WERI-Rb-1 (cell line): ENCODE results near the gene SUN1.

ENCODE experiments used
- DNase-seq: peaks from one replicate; pipeline ENCODE4 v3.0.0-alpha.2; 2020
- H3K27ac ChIP-seq: fragments of 250-450 bp; sonication (Bioruptor Pico); 2 replicates; pipeline ENCODE4 v1.5.1; 2020; ENCODE audit warnings: mild to moderate bottlenecking, moderate library complexity
- H3K27me3 ChIP-seq: fragments of 250-450 bp; sonication (Bioruptor Pico); 2 replicates; pipeline ENCODE4 v1.5.1; 2021; ENCODE audit warnings: mild to moderate bottlenecking, low read depth, moderate library complexity; ENCODE audit not compliant: insufficient read depth, severe bottlenecking
- H3K36me3 ChIP-seq: fragments of 250-450 bp; sonication (Bioruptor Pico); 2 replicates; pipeline ENCODE4 v1.5.1; 2020; ENCODE audit warnings: mild to moderate bottlenecking, moderate library complexity
- H3K4me3 ChIP-seq: 2 replicates; pipeline ENCODE4 v1.5.1; 2011; ENCODE audit warnings: low read depth, mild to moderate bottlenecking, control low read depth, low read length
- H3K9me3 ChIP-seq: fragments of 250-450 bp; sonication (Bioruptor Pico); 2 replicates; pipeline ENCODE4 v1.5.1; 2021; ENCODE audit warnings: mild to moderate bottlenecking, moderate library complexity; ENCODE audit not compliant: severe bottlenecking
- CTCF ChIP-seq: IDR thresholded peaks from 2 replicates; pipeline ENCODE4 v1.5.1; 2011; ENCODE audit warnings: low read depth, mild to moderate bottlenecking, control low read depth, inconsistent platforms, low read length

SUN1 gene

GRCh38 chr7:879706-880105 is 47.4 kb downstream of the SUN1 start:
- no peaks in the 10 kb centered on the region for H3K27me3 ChIP-seq
- peaks cover 3% of the 10 kb centered on the region for H3K9me3 ChIP-seq
- no peak for TF ChIP-seq CTCF
- H3K4me3 ChIP-seq = no peak overlapping the region
- DNase-seq = no peak
- peaks cover 32% of the 10 kb centered on the region for H3K36me3 ChIP-seq
- H3K27ac ChIP-seq = no peak overlapping the region

GRCh38 chr7:880450-880849 is 48.2 kb downstream of the SUN1 start:
- H3K9me3 ChIP-seq = peaks cover 3% of the 10 kb centered on the region
- H3K27me3 ChIP-seq = no peaks in the 10 kb centered on the region
- H3K27ac ChIP-seq = no peak overlapping the region
- TF ChIP-seq CTCF = no peak
- no peak overlapping the region for H3K4me3 ChIP-seq
- DNase-seq = no peak
- peaks cover 28% of the 10 kb centered on the region for H3K36me3 ChIP-seq

GRCh38 chr7:881441-882234 is 49.4 kb downstream of the SUN1 start:
- Histone ChIP-seq H3K9me3 (no peaks in the 10 kb centered on the region), H3K27ac (no peak overlapping the region), H3K4me3 (no peak overlapping the region), H3K36me3 (peaks cover 29% of the 10 kb centered on the region), H3K27me3 (no peaks in the 10 kb centered on the region)
- no peak for TF ChIP-seq CTCF
- DNase-seq = no peak

- TF ChIP-seq CTCF = no peak
- Histone ChIP-seq H3K27me3 (no peaks in the 10 kb centered on the region), H3K27ac (no peak overlapping the region), H3K36me3 (peaks cover 37% of the 10 kb centered on the region), H3K9me3 (no peaks in the 10 kb centered on the region), H3K4me3 (no peak overlapping the region)
- DNase-seq = no peak
Measured at GRCh38 chr7:882336-883035, 50.2 kb downstream of the SUN1 start.

GRCh38 chr7:883055-884021 is 51.1 kb downstream of the SUN1 start:
- TF ChIP-seq CTCF = no peak
- Histone ChIP-seq H3K27me3 (no peaks in the 10 kb centered on the region), H3K36me3 (peaks cover 46% of the 10 kb centered on the region), H3K4me3 (no peak overlapping the region), H3K27ac (no peak overlapping the region), H3K9me3 (no peaks in the 10 kb centered on the region)
- DNase-seq = no peak
